ENCODE measurements around the gene ACOT4. TPM values are rescaled to one million over a fixed set of nuclear protein-coding genes. Genes with fewer than 3 reads are reported as not detected.
A peak's percentile ranks its signal among the peaks of the same experiment; 100 is the strongest.
"Not testable (repeated sequence)": the region's sequence is repeated elsewhere in the genome, so short reads cannot be mapped to it uniquely, and the experiment has no call there.

ACOT4 gene
- total RNA-seq, 1 experiment from 2014 or later, result 3.5 TPM

DNA sequence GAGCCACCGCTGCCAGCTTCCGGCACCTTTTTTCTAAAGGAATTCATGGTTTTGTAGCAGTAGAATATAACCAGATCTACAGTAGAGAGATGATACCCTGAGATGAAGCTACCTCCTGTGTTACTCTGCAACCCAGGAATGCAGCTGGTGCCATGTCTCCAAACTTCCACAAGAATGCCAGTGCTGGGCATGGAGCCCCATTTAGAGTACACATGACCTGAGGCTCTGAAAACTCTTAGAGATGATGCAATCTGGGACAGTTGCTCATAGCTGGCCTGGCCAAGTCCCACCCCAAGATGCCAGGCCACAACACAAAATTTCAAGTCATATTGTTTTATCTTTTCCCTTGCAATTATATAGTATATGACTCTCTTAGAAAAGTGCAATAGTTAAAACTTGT is 14.5 kb upstream of the ACOT4 start:
- DNase-seq (ENCODE audit: low spot score), result not testable (repeated sequence)

DNA sequence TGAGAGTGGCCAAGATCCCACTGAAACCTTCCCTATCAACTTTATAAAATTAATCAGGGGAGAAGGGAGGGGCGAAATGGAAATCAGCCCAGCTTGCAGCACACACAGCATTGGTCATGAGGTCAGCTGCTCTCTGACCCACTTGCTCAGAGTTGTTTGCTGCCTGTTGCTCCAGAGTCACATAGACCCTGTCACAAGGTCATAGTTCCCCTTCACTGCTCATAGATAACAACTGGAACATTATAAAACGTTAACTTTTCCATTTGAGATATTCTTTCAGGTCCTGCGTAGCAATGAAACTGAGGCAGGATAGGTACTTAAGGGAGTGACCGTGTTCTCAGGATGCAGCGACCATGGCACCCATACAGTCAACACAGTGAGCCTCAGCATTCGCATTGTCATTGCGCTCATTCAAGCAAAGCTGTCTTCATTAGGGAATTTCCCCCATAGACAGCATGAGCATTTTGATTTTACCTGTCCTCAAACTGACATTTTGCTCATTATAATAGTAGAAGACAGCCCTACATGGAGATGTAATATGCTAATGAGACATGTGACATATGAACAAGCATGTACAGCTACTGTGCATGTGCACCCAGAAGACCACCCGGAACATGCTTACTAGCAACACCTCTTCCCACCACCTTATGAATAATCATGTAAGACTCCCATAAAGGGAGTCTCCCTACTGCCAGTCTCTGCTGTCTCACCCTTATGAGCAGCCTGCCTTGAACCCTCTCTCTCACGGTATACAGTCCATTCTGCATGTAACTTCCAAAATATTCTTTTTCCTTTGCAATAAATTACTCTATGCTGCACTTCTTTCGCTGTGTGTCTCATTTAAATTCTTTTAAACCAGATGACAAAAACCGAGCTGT is 9.3 kb upstream of the ACOT4 start:
- DNase-seq (ENCODE audit: low spot score), result not testable (repeated sequence)

DNA sequence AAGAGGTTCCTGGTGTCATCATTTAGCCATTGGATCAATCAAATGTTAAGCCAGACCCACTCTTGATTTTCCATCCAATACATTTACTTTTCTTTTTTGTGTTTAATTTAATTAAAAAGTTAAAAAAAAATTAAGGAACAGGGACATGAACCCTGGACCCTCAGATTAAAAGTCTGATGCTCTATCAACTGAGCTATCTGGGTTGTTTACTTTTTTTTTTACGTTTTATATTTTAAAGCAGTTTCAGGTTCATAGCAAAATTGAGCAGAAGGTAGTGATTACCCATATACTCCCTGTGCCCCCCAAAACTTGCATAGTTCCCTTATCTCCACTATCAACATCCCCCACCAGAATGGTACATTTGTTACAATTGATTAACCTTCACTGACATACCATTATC is 3.0 kb upstream of the ACOT4 start:
- no peak for DNase-seq (ENCODE audit: low spot score)

DNA sequence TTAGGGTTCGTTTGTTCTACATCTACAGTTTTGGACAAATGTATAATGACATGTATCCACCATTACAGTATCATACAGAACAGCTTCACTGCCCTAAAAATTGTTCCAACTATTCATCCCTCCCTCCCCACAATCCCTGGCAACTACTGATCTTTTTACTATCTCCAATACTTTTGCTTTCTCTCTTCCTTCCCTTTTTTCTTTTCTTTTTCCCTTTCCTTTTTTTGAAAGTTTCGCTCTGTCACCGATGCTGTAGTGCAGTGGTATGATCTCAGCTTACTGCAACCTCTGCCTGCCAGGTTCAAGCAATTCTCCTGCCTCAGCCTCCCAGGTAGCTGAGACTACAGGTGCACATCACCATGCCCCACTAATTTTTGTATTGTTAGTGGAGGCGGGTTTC is 2.6 kb upstream of the ACOT4 start:
- no peak for DNase-seq (ENCODE audit: low spot score)

DNA sequence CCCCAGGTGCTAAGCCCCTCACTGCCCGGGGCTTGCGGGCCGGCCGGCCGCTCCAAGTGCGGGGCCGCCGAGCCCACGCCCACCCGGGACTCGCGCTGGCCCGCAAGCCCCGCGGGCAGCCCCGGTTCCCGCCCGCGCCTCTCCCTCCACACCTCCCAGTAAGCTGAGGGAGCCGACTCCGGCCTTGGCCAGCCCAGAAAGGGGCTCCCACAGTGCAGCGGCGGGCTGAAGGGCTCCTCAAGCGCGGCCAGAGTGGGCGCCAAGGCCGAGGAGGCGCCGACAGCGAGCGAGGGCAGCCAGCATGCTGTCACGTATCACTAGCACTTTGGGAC is 1.0 kb upstream of the ACOT4 start:
- not testable (repeated sequence) for DNase-seq (ENCODE audit: low spot score)

DNA sequence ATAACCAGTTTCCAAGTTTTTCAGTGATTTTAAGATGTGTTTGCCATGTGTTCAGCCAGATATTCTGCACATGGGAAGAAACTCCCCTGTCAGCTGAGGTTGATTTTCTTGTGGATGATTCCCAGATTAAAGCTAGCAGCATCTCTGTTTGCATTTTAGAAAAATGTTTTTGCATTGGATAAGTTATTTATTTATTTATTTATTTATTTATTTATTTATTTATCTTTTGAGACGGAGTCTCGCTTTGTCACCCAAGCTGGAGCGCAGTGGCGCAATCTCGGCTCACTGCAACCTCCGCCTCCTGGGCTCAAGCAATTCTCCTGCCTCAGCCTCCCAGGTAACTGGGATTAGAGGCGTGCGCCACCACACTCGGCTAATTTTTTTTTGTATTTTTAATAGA is 2.8 kb downstream of the ACOT4 start:
- DNase-seq (ENCODE audit: low spot score), result no peak

DNA sequence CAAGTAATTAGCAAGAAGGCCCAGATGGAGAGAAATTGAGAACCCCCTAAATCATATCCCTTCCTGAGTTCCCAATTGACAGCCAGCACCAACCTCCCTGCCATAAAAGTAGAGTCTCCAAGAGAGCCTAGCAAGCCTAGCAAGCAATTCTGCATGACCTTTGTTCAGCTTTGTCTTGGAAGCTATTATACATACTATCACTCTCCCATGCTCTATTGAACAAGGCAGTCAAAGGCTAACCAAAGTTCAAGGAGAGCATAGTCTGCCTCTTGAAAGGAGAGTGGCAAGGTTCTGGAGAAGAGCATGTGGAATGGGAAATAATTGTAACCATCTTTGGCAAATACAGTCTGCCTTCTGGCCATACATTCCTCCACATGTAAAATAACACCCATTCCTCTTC is 7.8 kb downstream of the ACOT4 start:
- DNase-seq (ENCODE audit: low spot score), result no peak

DNA sequence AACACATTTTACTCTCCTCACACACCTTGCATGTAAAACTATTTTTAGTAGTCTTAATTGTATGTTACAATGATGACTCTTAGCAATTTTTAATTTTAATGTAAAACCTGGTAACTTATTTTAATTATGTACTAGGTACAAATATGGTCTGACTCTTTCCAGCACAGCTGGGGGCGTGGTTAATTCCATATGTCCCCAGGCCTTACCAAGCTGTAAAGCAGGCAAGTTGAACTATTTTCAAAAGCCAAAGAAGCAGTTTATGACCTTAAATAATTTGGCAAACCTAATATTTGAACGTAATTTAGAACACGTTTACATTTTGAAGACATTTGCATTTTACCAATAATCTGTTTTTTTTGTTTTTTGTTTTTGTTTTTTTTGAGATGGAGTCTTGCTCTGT is 11.3 kb downstream of the ACOT4 start:
- no peak for DNase-seq (ENCODE audit: low spot score)

DNA sequence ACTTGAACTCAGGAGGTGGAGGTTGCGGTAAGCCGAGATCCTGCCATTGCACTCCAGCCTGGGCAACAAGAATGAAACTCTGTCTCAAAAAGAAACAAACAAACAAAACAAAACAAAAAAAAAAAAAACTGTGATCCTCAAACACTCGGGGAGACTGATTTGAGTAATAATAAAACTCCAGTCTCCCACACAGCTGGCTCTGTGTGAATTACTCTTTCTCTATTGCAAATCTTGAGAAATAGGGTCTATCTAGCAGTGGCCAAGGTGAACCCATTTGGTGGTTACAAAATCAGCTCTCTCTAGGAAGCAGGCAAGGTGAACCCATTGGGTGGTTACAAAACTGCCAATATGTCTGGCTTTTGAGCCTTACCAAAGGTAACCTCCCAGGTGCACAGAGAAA is 14.6 kb downstream of the ACOT4 start:
- no peak for DNase-seq (ENCODE audit: low spot score)

DNA sequence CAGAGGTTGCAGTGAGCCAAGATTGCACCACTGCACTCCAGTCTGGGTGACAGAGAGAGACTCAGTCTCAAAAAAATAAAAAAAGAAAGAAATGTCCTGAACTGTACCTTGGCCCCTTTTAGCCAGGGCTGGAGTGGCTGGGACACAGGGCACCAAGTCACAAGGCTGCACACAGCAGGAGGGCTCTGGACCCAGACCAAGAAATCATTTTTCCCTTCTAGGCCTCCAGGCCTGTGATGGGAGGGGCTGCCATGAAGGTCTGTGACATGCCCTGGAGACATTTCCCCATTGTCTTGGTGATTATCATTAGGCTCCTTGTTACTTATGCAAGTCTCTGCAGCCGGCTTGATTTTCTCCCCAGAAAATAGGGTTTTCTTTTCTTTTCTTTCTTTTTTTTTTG is 15.6 kb downstream of the ACOT4 start:
- no peak for DNase-seq (ENCODE audit: low spot score)

DNA sequence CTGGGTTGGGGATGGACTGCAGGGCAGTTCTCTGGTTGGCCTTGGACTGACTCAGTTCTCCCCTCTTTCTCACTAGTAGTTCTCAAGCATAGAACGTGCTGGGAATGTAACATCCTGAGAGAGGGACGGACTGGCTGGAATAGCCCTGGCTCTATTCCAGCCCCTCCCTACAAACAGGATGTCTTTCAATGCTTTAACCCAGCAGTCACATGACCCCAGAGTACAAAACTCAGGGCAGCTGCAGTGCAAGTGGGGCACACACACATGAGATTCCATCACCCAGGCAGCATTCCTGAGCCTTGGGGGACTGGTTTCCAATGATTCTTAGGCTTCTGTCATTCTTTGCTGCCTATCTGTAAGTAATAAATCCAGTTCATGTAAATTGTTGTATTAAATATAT is 19.0 kb downstream of the ACOT4 start:
- DNase-seq (ENCODE audit: low spot score), result no peak

DNA sequence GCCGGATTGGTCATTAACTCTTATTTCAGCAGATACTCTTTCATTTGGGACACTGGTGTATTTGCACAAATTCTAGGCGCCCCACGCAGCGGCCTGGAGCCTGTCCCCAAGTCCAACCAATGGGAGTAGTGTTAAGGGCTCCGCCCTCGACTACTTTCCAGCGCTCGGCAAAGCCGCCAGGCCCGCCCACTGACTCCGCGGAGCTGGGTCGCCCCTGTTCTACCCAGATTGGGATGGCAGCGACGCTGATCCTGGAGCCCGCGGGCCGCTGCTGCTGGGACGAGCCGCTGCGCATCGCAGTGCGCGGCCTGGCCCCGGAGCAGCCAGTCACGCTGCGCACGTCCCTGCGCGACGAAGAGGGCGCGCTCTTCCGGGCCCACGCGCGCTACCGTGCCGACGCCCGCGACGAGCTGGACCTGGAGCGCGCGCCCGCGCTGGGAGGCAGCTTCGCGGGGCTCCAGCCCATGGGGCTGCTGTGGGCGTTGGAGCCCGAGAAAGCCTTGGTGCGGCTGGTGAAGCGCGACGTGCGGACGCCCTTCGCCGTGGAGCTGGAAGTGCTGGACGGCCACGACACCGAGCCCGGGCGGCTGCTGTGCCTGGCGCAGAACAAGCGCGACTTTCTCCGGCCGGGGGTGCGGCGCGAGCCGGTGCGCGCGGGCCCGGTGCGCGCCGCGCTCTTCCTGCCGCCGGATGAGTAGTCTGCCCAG is 20.8 kb downstream of the ACOT4 start, which contains the start of gene ACOT6:
TSS of gene ACOT6 (plus strand) at position 179 of the 707 bp plus-strand sequence. CDS start at position 234, 55 bp downstream.
- DNase-seq (ENCODE audit: low spot score), result peak; percentile 52

DNA sequence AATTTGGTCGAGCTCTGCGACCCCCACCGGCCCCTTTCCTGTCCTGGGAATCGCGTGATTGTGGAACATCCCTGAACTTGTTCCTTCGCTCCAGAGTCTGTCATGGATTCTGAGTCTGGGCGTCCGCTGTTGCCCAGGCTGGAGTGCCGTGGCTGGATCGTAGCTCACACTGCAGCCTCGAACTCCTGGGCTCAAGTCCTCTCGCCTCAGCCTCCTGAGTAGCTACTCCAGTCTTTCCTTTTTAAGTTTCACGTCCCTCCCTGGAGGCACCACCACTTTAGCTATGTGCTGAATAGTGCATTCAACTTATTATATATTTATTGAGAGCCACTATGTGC is 21.3 kb downstream of the ACOT4 start:
- DNase-seq (ENCODE audit: low spot score), result peak; percentile 19

DNA sequence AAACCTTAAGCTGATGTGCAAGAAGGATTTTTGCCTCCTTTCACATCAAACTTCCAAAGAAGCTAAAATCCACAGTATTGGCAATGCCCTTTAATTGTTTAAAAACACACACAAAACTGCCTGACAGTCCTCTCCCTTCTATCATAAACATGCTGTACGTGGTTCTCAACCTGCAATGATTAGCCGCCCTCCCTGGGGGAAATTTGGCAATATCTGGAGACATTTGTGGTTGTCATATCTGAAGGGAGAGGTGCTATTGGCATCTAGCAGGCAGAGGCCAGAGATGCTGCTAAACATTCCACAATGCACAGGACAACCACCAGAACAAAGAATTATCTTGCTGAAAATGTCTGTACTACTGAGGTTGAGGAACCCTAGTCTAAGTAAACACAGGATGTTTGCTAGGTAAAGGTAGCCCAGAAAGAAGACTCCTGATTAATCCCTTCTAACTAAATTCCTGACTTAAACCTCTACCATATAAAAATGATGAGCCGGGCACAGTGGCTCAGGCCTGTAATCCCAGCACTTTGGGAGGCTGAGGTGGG is 21.8 kb downstream of the ACOT4 start:
- no peak for DNase-seq (ENCODE audit: low spot score)

DNA sequence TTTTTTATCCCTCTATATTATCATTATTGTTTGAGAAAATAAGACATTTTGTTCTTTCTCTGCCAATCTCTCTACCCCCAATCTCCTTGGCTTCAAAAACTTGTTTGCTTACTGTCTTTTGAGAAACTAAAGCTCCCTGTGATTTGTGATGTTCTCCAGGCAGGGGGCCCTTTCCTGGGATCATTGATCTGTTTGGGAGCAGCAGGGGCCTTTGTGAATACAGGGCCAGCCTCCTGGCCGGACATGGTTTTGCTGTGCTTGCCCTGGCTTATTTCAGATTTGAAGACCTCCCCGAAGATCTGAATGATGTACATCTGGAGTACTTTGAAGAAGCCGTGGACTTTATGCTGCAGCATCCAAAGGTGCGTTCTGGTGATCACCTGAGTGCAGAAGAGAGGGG is 25.2 kb downstream of the ACOT4 start:
- no peak for DNase-seq (ENCODE audit: low spot score)

DNA sequence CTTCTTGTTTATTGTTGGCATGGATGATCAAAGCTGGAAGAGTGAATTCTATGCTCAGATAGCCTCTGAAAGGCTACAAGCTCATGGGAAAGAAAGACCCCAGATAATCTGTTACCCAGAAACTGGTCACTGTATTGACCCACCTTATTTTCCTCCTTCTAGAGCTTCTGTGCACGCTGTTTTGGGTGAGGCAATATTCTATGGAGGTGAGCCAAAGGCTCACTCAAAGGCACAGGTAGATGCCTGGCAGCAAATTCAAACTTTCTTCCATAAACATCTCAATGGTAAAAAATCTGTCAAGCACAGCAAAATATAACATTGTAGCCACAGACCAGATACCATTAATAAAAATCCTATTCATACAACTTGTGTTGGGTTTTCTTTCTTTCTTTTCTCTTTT is 27.9 kb downstream of the ACOT4 start:
- no peak for DNase-seq (ENCODE audit: low spot score)

DNA sequence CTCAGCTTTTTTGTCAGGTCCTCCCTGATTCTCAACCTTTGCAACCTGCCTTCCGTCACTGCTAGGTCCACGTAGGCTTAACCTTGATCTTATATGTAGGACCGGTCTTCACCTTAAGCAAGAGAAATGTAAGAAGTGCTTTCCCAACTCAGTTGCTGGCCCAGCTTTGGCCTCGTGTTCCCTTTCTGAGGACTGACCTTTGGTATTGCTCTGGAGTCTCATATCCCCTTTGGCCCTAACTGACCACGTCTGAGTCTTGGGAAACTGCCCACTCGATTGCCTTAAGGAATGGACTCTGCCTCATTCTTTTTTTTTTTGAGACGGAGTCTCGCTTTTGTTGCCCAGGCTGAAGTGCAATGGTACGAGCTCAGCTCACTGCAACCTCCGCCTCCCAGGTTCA is 28.6 kb downstream of the ACOT4 start:
- no peak for DNase-seq (ENCODE audit: low spot score)

DNA sequence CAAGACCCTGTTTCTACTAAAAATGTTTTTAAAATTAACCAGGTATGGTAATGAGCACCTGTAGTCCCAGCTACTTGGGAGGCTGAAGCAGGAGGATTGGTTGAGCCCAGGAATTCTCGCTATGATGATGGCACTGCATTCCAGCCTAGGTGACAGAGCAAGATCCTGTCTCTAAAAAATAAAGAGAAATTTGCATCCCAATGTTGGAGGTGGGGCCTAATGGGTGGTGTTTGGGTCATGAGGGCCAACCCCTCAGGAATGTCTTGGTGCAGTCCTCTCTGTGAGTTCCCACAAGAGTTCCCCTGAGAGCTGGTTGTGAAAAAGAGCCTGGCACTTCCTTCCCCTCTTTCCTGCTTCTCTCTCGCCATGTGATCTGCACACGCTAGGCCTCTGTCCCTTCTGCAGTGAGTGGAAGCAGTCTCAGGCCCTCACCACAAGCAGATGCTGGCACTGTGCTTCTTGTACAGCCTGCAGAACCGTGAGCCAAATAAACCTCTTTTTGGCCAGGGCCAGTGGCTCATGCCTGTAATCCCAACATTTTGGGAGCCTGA is 31.9 kb downstream of the ACOT4 start:
- no peak for DNase-seq (ENCODE audit: low spot score)

DNA sequence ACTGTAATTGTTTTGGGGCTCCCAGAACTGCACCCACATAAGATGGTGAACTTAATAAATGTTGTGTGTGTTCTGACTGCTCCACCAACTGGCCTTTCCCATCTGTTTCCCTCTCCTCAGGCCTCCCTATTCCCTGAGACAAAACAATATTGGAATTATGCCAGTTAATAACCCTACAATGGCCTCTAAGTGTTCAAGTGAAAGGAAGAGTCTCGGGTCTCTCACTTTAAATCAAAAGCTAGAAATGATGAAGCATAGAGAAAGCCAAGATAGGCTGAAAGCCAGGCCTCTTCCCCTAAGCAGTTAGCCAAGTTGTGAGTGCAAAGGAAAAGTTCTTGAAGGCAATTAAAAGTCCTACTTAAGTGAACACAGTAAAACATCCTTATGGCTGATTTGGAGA is 34.0 kb downstream of the ACOT4 start:
- DNase-seq (ENCODE audit: low spot score), result no peak

DNA sequence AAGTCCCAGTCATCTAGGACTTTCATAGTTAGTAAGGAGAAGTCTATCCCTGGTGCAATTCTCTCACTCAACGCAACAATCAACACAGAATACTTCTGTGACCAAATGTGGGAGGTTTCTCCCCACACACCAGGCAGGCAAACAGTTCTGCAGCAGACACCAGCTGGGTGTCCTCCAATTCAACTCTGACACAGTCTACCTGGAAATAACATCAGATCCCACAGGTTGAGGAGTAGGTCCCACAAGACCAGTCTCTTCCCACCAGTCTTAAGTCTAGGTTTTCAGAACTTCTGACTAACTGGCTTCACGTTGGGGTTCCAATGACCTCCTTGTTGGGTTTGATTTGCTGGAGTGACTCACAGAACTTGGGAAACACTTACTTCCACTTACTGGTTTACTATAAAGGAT is 35.5 kb downstream of the ACOT4 start:
- no peak for DNase-seq (ENCODE audit: low spot score)

DNA sequence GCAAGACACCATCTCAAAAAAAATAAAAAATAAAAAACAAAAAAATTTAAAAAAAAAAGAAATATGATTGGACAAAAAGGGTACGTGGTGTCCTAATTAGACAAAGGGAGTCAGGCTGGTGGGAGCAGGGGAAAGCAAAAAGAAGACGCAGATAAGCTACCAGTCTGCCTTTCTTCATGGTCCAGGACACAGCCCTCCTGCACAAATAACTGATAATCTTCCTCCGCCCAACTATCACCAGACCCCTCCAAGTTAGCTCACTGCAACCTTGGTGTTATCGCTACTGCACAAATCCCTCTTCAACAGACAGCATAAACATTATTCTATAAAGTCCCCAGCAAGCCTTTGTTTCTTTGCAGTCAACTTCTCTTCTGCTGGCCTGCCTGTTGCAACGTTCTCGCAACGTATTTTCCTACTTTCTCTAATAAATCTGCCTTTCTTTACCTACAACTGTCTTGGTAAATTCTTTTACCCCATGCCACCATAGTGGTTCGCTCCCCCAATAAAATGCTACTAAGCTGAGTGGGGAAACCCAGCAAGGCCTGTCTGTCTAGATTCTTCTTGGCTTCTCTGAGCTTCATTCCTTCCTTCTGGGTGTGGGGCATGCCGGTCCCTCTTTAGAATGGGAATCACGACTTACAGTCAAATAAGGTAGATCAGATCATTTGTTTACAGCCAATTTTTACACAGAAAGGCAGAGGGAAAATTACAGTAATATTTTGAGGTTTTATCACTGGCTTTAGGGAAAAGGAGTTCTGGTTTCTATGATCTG is 38.5 kb downstream of the ACOT4 start:
- DNase-seq (ENCODE audit: low spot score), result no peak
